Measurements from ENCODE around the gene ARHGAP10. TPM values are rescaled to one million over a fixed set of nuclear protein-coding genes. Genes with fewer than 3 reads are reported as not detected.
A peak's percentile ranks its signal among the peaks of the same experiment; 100 is the strongest.
"Not testable (repeated sequence)": the region's sequence is repeated elsewhere in the genome, so short reads cannot be mapped to it uniquely, and the experiment has no call there.

The ARHGAP10 gene
- total RNA-seq, 2 donors from 2014 or later, result 14.6 to 23.3 TPM

DNA sequence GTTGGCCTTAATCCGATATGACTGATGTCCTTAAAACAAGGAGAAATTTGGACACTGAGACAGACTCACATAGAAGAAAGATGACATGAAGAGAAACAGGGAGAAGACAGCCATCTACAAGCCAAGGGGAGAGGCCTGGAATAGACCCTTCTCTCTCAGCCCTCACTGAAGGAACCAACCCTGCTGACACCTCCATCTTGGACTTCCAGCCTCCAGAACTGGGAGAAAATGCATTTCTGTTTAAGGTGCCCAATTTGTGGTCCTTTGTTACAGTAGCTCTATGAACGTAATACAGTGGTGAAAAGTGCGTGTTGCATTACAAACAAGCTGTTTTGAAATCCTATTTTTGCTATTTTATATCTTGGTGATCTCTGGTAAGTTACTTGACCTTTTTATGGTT, 343.6 kb downstream of the ARHGAP10 start:
- H3K4me1 Mint-ChIP-seq, result no peaks in the 10 kb centered on the region
- no peaks in the 10 kb centered on the region for H3K27me3 Mint-ChIP-seq
- ATAC-seq (no peak), DNase-seq (no peak)
- no peak overlapping the region for H3K27ac Mint-ChIP-seq
- peaks cover 23% of the 10 kb centered on the region for H3K9me3 ChIP-seq (ENCODE audit: control insufficient read depth, low read length, poor library complexity, severe bottlenecking)
- no peak overlapping the region for H3K4me3 Mint-ChIP-seq
- peaks cover 11% of the 10 kb centered on the region for H3K36me3 Mint-ChIP-seq (ENCODE audit: low read depth)

- H3K36me3 Mint-ChIP-seq (ENCODE audit: low read depth), result peaks cover 11% of the 10 kb centered on the region
- no peaks in the 10 kb centered on the region for H3K27me3 Mint-ChIP-seq
- peaks cover 23% of the 10 kb centered on the region for H3K9me3 ChIP-seq (ENCODE audit: control insufficient read depth, low read length, poor library complexity, severe bottlenecking)
- no peak overlapping the region for H3K27ac Mint-ChIP-seq
- no peak for DNase-seq
- no peak overlapping the region for H3K4me3 Mint-ChIP-seq
- H3K4me1 Mint-ChIP-seq, result no peaks in the 10 kb centered on the region
- ATAC-seq, result no peak
Measured at GRCh38 chr4:148076964-148077363, 345.1 kb downstream of the ARHGAP10 start.

- DNase-seq (no peak), ATAC-seq (no peak)
- Mint-ChIP-seq H3K36me3 (ENCODE audit: low read depth) (peaks cover 11% of the 10 kb centered on the region), H3K27me3 (no peaks in the 10 kb centered on the region), H3K4me1 (no peaks in the 10 kb centered on the region), H3K4me3 (no peak overlapping the region), H3K27ac (no peak overlapping the region)
- peaks cover 23% of the 10 kb centered on the region for H3K9me3 ChIP-seq (ENCODE audit: control insufficient read depth, low read length, poor library complexity, severe bottlenecking)
Measured at GRCh38 chr4:148077581-148077980, 345.7 kb downstream of the ARHGAP10 start.

DNA sequence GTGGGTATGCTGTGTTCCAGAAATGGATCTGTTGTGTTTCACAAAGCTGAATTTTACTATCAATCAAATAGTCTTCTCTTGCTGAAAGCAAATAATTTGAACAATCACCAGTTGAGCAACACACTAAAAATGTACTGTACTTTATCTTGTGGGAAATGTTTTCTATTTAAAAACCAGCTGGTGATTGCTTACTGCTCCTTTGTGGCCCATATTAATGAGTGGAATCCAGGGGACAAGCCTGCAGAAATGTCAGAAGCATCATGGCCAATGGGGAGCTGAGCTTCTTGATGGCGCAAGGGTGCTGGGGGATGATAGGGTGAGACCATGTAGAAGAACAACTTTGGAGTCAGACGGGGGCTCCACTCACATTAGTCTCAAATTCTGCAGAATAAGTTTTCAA, 346.2 kb downstream of the ARHGAP10 start:
- H3K27ac Mint-ChIP-seq, result no peak overlapping the region
- peaks cover 23% of the 10 kb centered on the region for H3K9me3 ChIP-seq (ENCODE audit: control insufficient read depth, low read length, poor library complexity, severe bottlenecking)
- H3K4me1 Mint-ChIP-seq, result no peaks in the 10 kb centered on the region
- no peak for ATAC-seq
- H3K27me3 Mint-ChIP-seq, result no peaks in the 10 kb centered on the region
- H3K36me3 Mint-ChIP-seq (ENCODE audit: low read depth), result peaks cover 10% of the 10 kb centered on the region
- DNase-seq, result no peak
- no peak overlapping the region for H3K4me3 Mint-ChIP-seq

DNA sequence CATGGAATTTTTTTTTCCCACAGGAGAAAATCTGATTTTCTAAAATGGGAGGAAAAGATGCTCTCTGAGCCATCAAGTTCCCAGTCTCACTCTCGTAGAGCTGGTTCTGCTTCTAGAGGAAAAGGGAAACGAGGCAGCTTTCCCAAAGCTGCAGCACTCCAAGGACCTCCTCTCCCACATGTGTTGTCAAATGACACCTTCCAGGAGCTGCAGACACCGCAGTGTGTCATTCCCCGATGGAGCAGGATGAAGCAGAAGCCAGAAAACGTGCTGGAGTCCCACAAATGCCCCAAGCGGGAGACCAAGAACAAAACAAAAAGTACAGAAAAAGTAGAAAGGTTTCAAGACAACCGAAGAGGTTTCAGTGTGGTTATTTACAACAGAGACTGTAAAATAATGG, 348.1 kb downstream of the ARHGAP10 start:
- DNase-seq (no peak), ATAC-seq (no peak)
- no peak overlapping the region for H3K4me3 Mint-ChIP-seq
- peaks cover 4% of the 10 kb centered on the region for H3K4me1 Mint-ChIP-seq
- H3K27ac Mint-ChIP-seq, result no peak overlapping the region
- H3K9me3 ChIP-seq (ENCODE audit: control insufficient read depth, low read length, poor library complexity, severe bottlenecking), result peaks cover 11% of the 10 kb centered on the region
- H3K36me3 Mint-ChIP-seq (ENCODE audit: low read depth), result peaks cover 9% of the 10 kb centered on the region
- H3K27me3 Mint-ChIP-seq, result no peaks in the 10 kb centered on the region

DNA sequence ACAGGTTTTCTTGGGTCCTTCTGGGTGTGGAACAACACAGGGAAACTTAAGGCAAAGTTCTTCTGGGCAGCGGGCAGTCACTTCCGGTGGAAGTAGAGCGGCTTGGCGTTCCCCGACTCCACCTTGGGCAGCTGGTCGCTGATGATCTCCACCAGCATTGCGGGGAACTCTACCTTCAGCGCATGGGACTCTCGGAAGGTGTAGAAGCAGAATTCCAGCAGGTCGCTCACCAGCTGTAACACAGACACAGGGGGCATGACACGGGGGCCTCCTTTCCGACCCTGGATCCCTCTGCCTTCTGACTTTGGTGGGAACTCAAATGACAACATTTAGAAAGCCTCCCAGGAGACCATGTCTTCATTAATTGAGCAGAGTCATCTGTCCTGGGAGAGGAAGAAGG, 349.4 kb downstream of the ARHGAP10 start:
- no peaks in the 10 kb centered on the region for H3K27me3 Mint-ChIP-seq
- peaks cover 2% of the 10 kb centered on the region for H3K36me3 Mint-ChIP-seq (ENCODE audit: low read depth)
- H3K27ac Mint-ChIP-seq, result no peak overlapping the region
- peaks cover 4% of the 10 kb centered on the region for H3K4me1 Mint-ChIP-seq
- no peak for ATAC-seq
- no peak overlapping the region for H3K4me3 Mint-ChIP-seq
- H3K9me3 ChIP-seq (ENCODE audit: control insufficient read depth, low read length, poor library complexity, severe bottlenecking), result peaks cover 5% of the 10 kb centered on the region
- DNase-seq, result no peak

DNA sequence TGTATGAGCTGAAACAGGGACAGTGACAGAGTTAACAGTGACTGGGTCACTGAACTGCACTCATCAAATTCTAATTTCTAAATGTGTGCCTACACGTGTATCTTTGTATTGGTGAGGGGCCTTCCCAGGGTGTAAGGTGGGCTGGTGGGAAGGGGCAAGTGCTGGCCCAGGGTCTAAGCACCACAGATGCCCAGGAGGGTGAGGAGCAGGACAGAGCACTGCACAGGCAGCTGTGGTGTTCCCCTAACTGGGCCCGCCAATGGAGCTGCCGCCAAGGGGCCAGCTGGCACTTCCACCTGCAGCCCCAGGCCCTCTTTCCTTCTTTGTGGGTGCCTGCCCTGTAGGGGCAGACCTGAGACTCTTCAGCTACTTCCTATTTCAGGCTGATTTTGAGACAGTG, 349.9 kb downstream of the ARHGAP10 start:
- peaks cover 4% of the 10 kb centered on the region for H3K9me3 ChIP-seq (ENCODE audit: control insufficient read depth, low read length, poor library complexity, severe bottlenecking)
- Mint-ChIP-seq H3K27ac (no peak overlapping the region), H3K36me3 (ENCODE audit: low read depth) (peaks cover 2% of the 10 kb centered on the region), H3K4me1 (peaks cover 4% of the 10 kb centered on the region), H3K27me3 (no peaks in the 10 kb centered on the region), H3K4me3 (no peak overlapping the region)
- ATAC-seq (no peak), DNase-seq (no peak)

- H3K27ac Mint-ChIP-seq, result peak overlapping the region; percentile 61
- ATAC-seq; H3K36me3 Mint-ChIP-seq (ENCODE audit: low read depth); DNase-seq; H3K4me1 Mint-ChIP-seq; H3K27me3 Mint-ChIP-seq; H3K4me3 Mint-ChIP-seq; H3K9me3 ChIP-seq (ENCODE audit: control insufficient read depth, low read length, poor library complexity, severe bottlenecking): not testable (repeated sequence)
Measured at GRCh38 chr4:148083073-148083472, 351.2 kb downstream of the ARHGAP10 start.

DNA sequence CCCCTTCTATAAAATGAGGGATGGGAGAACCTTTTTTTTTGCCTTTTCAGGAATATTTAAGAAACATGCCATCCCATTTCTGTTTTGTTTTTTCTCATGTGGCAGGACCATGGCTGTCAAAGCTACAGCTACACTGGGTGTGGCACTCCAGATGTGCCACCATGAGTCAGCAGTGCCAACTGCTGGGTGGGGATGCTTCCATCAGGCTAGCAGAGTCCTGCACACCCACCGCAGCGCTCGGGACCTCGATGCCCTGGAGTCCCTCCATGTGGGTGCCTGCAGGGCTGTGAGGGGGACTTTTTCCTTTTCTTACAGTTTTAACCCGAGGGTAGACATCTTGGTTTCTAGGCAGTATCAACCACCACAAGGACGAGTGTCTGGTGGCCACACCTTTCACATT, 357.7 kb downstream of the ARHGAP10 start:
- no peaks in the 10 kb centered on the region for H3K27me3 Mint-ChIP-seq

DNA sequence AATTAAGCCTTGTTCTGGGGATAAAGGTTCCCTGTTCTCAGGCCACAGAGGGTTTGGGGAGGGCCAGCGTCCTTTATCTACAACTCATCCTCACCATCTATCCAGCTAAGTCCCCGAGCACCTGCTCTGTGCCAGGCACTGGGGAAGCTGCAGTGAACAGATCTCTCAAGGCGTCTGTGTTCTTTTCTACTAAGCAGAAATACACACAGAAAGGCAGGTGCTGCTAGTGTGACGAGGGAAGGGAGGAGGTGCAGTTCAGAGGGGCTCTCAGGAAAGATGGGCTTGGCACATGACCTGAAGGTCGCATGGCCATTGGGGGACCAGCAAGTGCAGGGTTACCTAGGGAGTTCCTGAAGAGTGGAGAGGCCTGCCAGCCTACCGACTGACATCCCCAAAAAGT, 358.1 kb downstream of the ARHGAP10 start:
- Mint-ChIP-seq H3K27me3 (no peaks in the 10 kb centered on the region), H3K4me1 (peaks cover 10% of the 10 kb centered on the region), H3K4me3 (no peak overlapping the region), H3K27ac (no peak overlapping the region), H3K36me3 (ENCODE audit: low read depth) (no peaks in the 10 kb centered on the region)
- DNase-seq (no peak), ATAC-seq (no peak)
- no peaks in the 10 kb centered on the region for H3K9me3 ChIP-seq (ENCODE audit: control insufficient read depth, low read length, poor library complexity, severe bottlenecking)

More for the DNA sequence above, 357.7 kb downstream of the ARHGAP10 start:
- Mint-ChIP-seq H3K4me1 (peaks cover 10% of the 10 kb centered on the region), H3K36me3 (ENCODE audit: low read depth) (no peaks in the 10 kb centered on the region), H3K4me3 (no peak overlapping the region), H3K27ac (no peak overlapping the region)
- ATAC-seq, result no peak
- DNase-seq, result no peak
- H3K9me3 ChIP-seq (ENCODE audit: control insufficient read depth, low read length, poor library complexity, severe bottlenecking), result no peaks in the 10 kb centered on the region

DNA sequence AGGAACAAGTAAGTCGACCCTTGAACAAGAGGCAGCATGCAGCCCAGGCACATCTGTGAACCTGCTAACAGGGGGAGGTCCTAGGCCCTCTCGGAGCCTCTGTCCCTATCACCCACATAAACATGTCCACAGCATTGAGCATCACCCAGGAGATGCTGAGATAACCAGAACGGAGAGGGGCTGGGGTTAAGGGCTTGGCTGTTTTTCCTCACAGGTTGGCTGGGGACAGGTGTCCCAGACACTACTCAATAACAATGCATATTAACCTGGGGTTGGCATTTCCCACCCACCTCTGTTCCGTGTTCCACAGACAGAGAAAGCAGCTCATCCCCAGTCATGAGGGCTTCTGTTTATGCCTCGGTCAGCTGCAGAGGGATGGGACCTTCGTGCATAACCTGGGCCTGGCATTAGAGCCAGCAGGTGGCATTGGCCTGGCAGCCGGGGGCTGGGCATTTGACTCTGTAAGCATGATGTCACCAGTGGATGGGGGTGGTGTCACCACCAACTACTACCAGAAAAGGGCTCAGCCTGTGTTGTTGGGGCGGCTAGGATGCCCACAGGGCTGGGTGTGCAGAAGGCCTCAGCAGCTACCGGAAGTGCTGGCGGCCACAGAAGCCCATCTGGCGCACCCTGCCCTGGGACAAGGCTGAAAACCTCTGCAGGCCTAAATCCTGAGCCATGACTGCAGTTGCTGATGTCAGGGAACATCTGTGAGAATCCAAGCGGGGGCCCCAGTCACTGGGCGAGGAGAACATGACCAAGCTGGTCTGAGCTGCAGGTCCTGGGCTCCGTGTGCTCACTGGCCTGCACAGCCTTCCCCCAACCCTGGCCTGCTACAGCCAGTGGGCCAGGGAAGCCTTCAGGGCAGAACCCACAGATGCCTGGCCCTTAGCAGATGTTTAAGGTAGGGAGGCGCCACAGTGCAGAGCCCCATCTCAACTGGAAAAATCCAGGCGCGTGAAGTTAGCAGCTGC, 358.9 kb downstream of the ARHGAP10 start:
- Mint-ChIP-seq H3K4me1 (peaks cover 10% of the 10 kb centered on the region), H3K27ac (no peak overlapping the region), H3K27me3 (no peaks in the 10 kb centered on the region), H3K4me3 (no peak overlapping the region), H3K36me3 (ENCODE audit: low read depth) (no peaks in the 10 kb centered on the region)
- H3K9me3 ChIP-seq (ENCODE audit: control insufficient read depth, low read length, poor library complexity, severe bottlenecking), result no peaks in the 10 kb centered on the region
- DNase-seq (no peak), ATAC-seq (no peak)

DNA sequence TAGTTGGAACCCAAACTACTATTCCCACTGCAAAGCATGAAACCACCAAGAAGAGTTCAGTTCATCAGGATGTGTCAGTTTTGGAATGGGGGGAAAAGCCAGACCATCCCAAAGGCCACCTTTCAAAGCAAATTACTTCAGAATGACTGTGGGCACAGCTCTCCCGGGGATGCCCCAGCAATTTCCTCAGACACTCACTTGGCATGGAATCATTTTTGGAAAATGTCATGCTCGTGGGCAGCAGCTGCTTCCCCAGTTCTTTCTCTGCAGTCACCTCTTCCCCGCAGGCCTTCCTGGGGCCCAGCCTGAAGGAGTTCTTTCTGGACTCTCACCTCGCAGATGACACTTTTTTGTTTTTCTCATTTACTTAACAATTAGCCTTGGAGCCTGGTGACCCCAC, 360.0 kb downstream of the ARHGAP10 start:
- no peak for ATAC-seq
- no peaks in the 10 kb centered on the region for H3K9me3 ChIP-seq (ENCODE audit: control insufficient read depth, low read length, poor library complexity, severe bottlenecking)
- Mint-ChIP-seq H3K27ac (no peak overlapping the region), H3K4me1 (peaks cover 12% of the 10 kb centered on the region), H3K4me3 (no peak overlapping the region), H3K27me3 (no peaks in the 10 kb centered on the region), H3K36me3 (ENCODE audit: low read depth) (no peaks in the 10 kb centered on the region)
- no peak for DNase-seq

DNA sequence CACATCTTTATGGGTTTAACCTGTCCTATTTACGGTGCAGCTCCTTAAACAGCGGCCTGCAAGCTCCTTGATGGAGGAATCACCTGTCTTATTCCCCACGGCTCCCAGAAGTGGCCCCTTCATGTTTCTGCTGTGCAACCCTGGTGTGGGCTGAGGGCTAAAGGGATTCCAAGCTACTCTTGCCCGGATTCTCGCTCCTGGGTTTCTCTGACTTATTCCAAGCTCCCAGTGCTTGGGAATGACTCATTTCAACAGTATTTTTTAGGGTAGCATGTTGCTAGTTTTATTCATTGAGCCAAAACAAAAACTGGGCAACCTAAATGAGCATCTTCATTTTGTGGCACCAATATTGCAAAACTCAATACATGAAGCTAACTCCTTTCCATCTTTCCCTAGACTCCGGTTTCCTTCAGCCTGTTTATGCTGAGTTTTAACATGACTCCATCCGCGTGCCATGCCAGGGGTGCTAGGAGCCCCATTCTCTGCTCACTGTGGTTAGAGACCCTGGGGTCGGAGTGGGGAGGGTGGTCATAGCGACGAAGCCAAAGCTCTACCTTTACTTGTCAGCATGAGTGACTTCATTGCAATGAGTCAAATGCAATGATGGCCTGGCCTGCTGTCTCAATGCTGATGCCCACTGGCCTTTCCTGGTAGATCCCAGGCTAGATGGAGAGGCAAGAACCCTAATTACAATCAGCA, 360.6 kb downstream of the ARHGAP10 start:
- DNase-seq (no peak), ATAC-seq (no peak)
- H3K36me3 Mint-ChIP-seq (ENCODE audit: low read depth), result no peaks in the 10 kb centered on the region
- no peaks in the 10 kb centered on the region for H3K9me3 ChIP-seq (ENCODE audit: control insufficient read depth, low read length, poor library complexity, severe bottlenecking)
- no peaks in the 10 kb centered on the region for H3K27me3 Mint-ChIP-seq
- H3K27ac Mint-ChIP-seq, result no peak overlapping the region
- H3K4me3 Mint-ChIP-seq, result no peak overlapping the region
- H3K4me1 Mint-ChIP-seq, result peaks cover 11% of the 10 kb centered on the region
